Measurements from ENCODE around the gene DIS3L2. TPM values are rescaled to one million over a fixed set of nuclear protein-coding genes. Genes with fewer than 3 reads are reported as not detected.

Gene DIS3L2
- total and polyA plus RNA-seq, 2 of the 4 experiments (the other 2 are of a cell fraction) = 14.7 to 19.2 TPM

GRCh38 chr2:232376713-232377112, 415.2 kb downstream of the DIS3L2 start:
- Histone ChIP-seq H3K36me3 (ENCODE audit: control insufficient read depth, insufficient read depth, low read length) (no peaks in the 10 kb centered on the region), H3K9me3 (ENCODE audit: control insufficient read depth, insufficient read depth, low read length) (no peaks in the 10 kb centered on the region), H2BK15ac (ENCODE audit: low read depth, low read length) (no peak overlapping the region), H2BK120ac (ENCODE audit: low read depth, low read length) (no peak overlapping the region), H2AK9ac (replicated peaks; ENCODE audit: low read depth, low read length, poor library complexity) (no peak overlapping the region), H3K4me3 (ENCODE audit: insufficient read depth, low read depth, low read length) (no peak overlapping the region), H2AFZ (replicated peaks; ENCODE audit: low read length, poor library complexity) (no peak overlapping the region), H3K18ac (ENCODE audit: low read depth, low read length) (no peak overlapping the region), H2BK5ac (ENCODE audit: low read depth, low read length, poor library complexity, severe bottlenecking) (no peak overlapping the region), H3K27ac (ENCODE audit: insufficient read depth, low read length) (no peak overlapping the region), H4K91ac (ENCODE audit: insufficient read depth, low read depth, low read length) (no peak overlapping the region), H3K4ac (ENCODE audit: low read depth, low read length) (no peak overlapping the region), H4K8ac (ENCODE audit: low read depth in 2 of 2, low read length in 2 of 2) (no peak overlapping the region), H3K4me2 (ENCODE audit: low read depth, low read length) (no peak overlapping the region), H3K27me3 (ENCODE audit: control insufficient read depth, insufficient read depth, low read length) (peaks cover 41% of the 10 kb centered on the region), H4K5ac (ENCODE audit: low read depth, low read length) (no peak overlapping the region), H3K4me1 (ENCODE audit: control insufficient read depth, insufficient read depth, low read length) (no peaks in the 10 kb centered on the region), H3K14ac (replicated peaks; ENCODE audit: low read depth, low read length) (no peak overlapping the region), H4K20me1 (ENCODE audit: insufficient read depth, low read length) (no peaks in the 10 kb centered on the region), H2AK5ac (ENCODE audit: low read depth, low read length) (no peak overlapping the region), H2BK20ac (ENCODE audit: low read depth, low read length) (no peak overlapping the region), H3K9ac (ENCODE audit: low read depth, low read length) (no peak overlapping the region), H3K9me1 (ENCODE audit: insufficient read depth, low read length) (no peaks in the 10 kb centered on the region), H3K56ac (ENCODE audit: extremely low read depth, insufficient read depth, low read length) (no peak overlapping the region), H3K23ac (ENCODE audit: low read depth, low read length) (no peak overlapping the region), H3K79me1 (ENCODE audit: low read depth in 1 of 2, low read length in 2 of 2) (no peaks in the 10 kb centered on the region)
- in situ Hi-C loops (cut with MboI; ENCODE audit: low sequenced_read_pairs) (no loop called here), intact Hi-C loops (cut with micrococcal nuclease) (no loop called here), dilution Hi-C loops (cut with HindIII; ENCODE audit: low sequenced_read_pairs, unreplicated experiment) (no loop called here)
- ATAC-seq (ENCODE audit: low read depth) = no peak
- no peak for DNase-seq
- TF ChIP-seq, protein P1, sequence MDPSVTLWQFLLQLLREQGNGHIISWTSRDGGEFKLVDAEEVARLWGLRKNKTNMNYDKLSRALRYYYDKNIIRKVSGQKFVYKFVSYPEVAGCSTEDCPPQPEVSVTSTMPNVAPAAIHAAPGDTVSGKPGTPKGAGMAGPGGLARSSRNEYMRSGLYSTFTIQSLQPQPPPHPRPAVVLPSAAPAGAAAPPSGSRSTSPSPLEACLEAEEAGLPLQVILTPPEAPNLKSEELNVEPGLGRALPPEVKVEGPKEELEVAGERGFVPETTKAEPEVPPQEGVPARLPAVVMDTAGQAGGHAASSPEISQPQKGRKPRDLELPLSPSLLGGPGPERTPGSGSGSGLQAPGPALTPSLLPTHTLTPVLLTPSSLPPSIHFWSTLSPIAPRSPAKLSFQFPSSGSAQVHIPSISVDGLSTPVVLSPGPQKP (IDR thresholded peaks at IDR 0.05; ENCODE audit: borderline replicate concordance, low read depth, low read length) = no peak
- TF ChIP-seq, protein P2, sequence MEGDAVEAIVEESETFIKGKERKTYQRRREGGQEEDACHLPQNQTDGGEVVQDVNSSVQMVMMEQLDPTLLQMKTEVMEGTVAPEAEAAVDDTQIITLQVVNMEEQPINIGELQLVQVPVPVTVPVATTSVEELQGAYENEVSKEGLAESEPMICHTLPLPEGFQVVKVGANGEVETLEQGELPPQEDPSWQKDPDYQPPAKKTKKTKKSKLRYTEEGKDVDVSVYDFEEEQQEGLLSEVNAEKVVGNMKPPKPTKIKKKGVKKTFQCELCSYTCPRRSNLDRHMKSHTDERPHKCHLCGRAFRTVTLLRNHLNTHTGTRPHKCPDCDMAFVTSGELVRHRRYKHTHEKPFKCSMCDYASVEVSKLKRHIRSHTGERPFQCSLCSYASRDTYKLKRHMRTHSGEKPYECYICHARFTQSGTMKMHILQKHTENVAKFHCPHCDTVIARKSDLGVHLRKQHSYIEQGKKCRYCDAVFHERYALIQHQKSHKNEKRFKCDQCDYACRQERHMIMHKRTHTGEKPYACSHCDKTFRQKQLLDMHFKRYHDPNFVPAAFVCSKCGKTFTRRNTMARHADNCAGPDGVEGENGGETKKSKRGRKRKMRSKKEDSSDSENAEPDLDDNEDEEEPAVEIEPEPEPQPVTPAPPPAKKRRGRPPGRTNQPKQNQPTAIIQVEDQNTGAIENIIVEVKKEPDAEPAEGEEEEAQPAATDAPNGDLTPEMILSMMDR (conservative IDR thresholded peaks at IDR 0.05; ENCODE audit: low read depth, low read length) = no peak
- TF ChIP-seq RCOR1 (IDR thresholded peaks at IDR 0.05; ENCODE audit: insufficient replicate concordance, low read length) (no peak), BHLHE40 (IDR thresholded peaks at IDR 0.05; ENCODE audit: low read depth, low read length) (no peak), MAFK (IDR thresholded peaks at IDR 0.05; ENCODE audit: low read depth, low read length) (no peak), RAD21 (IDR thresholded peaks at IDR 0.05; ENCODE audit: low read length) (no peak), FOS (IDR thresholded peaks at IDR 0.05; ENCODE audit: low read depth, low read length) (no peak), SMC3 (IDR thresholded peaks at IDR 0.05; ENCODE audit: low read depth, low read length) (no peak), MXI1 (IDR thresholded peaks at IDR 0.05; ENCODE audit: borderline replicate concordance, low read depth, low read length) (no peak), MAZ (IDR thresholded peaks at IDR 0.05; ENCODE audit: borderline replicate concordance, low read depth, low read length) (no peak)
- POLR2A ChIA-PET (ENCODE audit: unreplicated experiment) = no interaction called here
- CTCF ChIA-PET = interaction anchor here (0.6 kb wide), 1 partner anchor 13 kb away, joined by 3 read pairs; no protein-coding TSS in a partner anchor
- no TSS peak for BruUV-seq (replicated peaks)
- WGBS, 2 experiments (ENCODE audit: extremely low coverage in 2 of 2, insufficient read length in 1 of 2) = no CpG with 5 or more reads among the region's 7 CpGs
